ENCODE measurements around the gene SLC16A1. TPM values are rescaled to one million over a fixed set of nuclear protein-coding genes. Genes with fewer than 3 reads are reported as not detected.
"Not testable (repeated sequence)": the region's sequence is repeated elsewhere in the genome, so short reads cannot be mapped to it uniquely, and the experiment has no call there.

SLC16A1 gene
- total RNA-seq, 1 donor from 2014 or later, result 82.2 TPM

- no peak for DNase-seq
Observed at GRCh38 chr1:112925015-112925414, 31.0 kb downstream of the SLC16A1 start.

GRCh38 chr1:112923959-112924349, 32.0 kb downstream of the SLC16A1 start:
- DNase-seq, result no peak

- DNase-seq, result no peak
Observed at GRCh38 chr1:112923234-112923958, 32.6 kb downstream of the SLC16A1 start.

- no peak for DNase-seq
Observed at GRCh38 chr1:112911506-112912220, 44.3 kb downstream of the SLC16A1 start.

GRCh38 chr1:112909847-112910246, 46.1 kb downstream of the SLC16A1 start:
- no peak for DNase-seq

- no peak for DNase-seq
Observed at GRCh38 chr1:112906150-112906698, 49.8 kb downstream of the SLC16A1 start.

- DNase-seq, result no peak
Observed at GRCh38 chr1:112905395-112906149, 50.4 kb downstream of the SLC16A1 start.

- no peak for DNase-seq
Observed at GRCh38 chr1:112904831-112905261, 51.1 kb downstream of the SLC16A1 start.

- DNase-seq, result no peak
Observed at GRCh38 chr1:112904071-112904830, 51.7 kb downstream of the SLC16A1 start.

GRCh38 chr1:112902221-112902620, 53.8 kb downstream of the SLC16A1 start:
- DNase-seq, result no peak

- no peak for DNase-seq
Observed at GRCh38 chr1:112901387-112901786, 54.6 kb downstream of the SLC16A1 start.

GRCh38 chr1:112896783-112897182, 59.2 kb downstream of the SLC16A1 start:
- no peak for DNase-seq

GRCh38 chr1:112894561-112895011, 61.4 kb downstream of the SLC16A1 start:
- no peak for DNase-seq

GRCh38 chr1:112894010-112894292, 62.0 kb downstream of the SLC16A1 start:
- DNase-seq, result no peak

GRCh38 chr1:112893288-112894009, 62.5 kb downstream of the SLC16A1 start:
- no peak for DNase-seq

- DNase-seq, result not testable (repeated sequence)
Observed at GRCh38 chr1:112889906-112890305, 66.1 kb downstream of the SLC16A1 start.

- no peak for DNase-seq
Observed at GRCh38 chr1:112889052-112889768, 66.8 kb downstream of the SLC16A1 start.

- DNase-seq, result no peak
Observed at GRCh38 chr1:112888630-112889029, 67.4 kb downstream of the SLC16A1 start.

GRCh38 chr1:112887599-112888283, 68.3 kb downstream of the SLC16A1 start:
- DNase-seq, result no peak

- DNase-seq, result not testable (repeated sequence)
Observed at GRCh38 chr1:112884996-112885395, 71.0 kb downstream of the SLC16A1 start.

All from occipital lobe (tissue), 2 donors.